ENCODE data around the gene TNFRSF13B. TPM values are rescaled to one million over a fixed set of nuclear protein-coding genes. Genes with fewer than 3 reads are reported as not detected.

Gene TNFRSF13B
- total and polyA plus RNA-seq, 7 donors, result not detected

GRCh38 chr17:16928406-16929034, 43.4 kb downstream of the TNFRSF13B start:
- intact Hi-C loops (cut with DNase I), result no loop called here
- no peak for DNase-seq
- Histone ChIP-seq H3K4me3 (no peak overlapping the region), H3K27me3 (ENCODE audit: insufficient read depth in 3 of 3, low read length in 2 of 3) (no peaks in the 10 kb centered on the region), H3K27ac (no peak overlapping the region), H3K9me3 (no peaks in the 10 kb centered on the region), H3K4me1 (no peaks in the 10 kb centered on the region), H3K36me3 (ENCODE audit: insufficient read depth in 1 of 2, low read depth in 1 of 2) (no peaks in the 10 kb centered on the region)
- 66 to 75% (median 68%) methylated on average over 8 of the region's 8 CpGs for whole genome bisulfite sequencing, 3 donors
- ATAC-seq, result no peak
- TF ChIP-seq CTCF (IDR thresholded peaks at IDR 0.05), result no peak

- no peak for TF ChIP-seq CTCF (IDR thresholded peaks at IDR 0.05)
- Histone ChIP-seq H3K27ac (no peak overlapping the region), H3K4me3 (no peak overlapping the region), H3K4me1 (no peaks in the 10 kb centered on the region), H3K9me3 (no peaks in the 10 kb centered on the region), H3K36me3 (ENCODE audit: insufficient read depth in 1 of 2, low read depth in 1 of 2) (no peaks in the 10 kb centered on the region), H3K27me3 (ENCODE audit: insufficient read depth in 3 of 3, low read length in 2 of 3) (no peaks in the 10 kb centered on the region)
- ATAC-seq, result no peak
- intact Hi-C loops (cut with DNase I), result no loop called here
- no peak for DNase-seq
- WGBS, 3 donors, result 82 to 90% (median 84%) methylated on average over 18 of the region's 18 CpGs
Observed at GRCh38 chr17:16927641-16928321, 44.1 kb downstream of the TNFRSF13B start.

GRCh38 chr17:16926571-16927451, 45.1 kb downstream of the TNFRSF13B start:
- Histone ChIP-seq H3K4me3 (no peak overlapping the region), H3K4me1 (no peaks in the 10 kb centered on the region), H3K27ac (no peak overlapping the region), H3K9me3 (no peaks in the 10 kb centered on the region), H3K36me3 (ENCODE audit: insufficient read depth in 1 of 2, low read depth in 1 of 2) (no peaks in the 10 kb centered on the region), H3K27me3 (ENCODE audit: insufficient read depth in 3 of 3, low read length in 2 of 3) (no peaks in the 10 kb centered on the region)
- DNase-seq (no peak), ATAC-seq (no peak)
- intact Hi-C loops (cut with DNase I), result no loop called here
- WGBS, 3 donors, result 73 to 81% (median 75%) methylated on average over 17 to 18 of the region's 18 CpGs
- TF ChIP-seq CTCF (IDR thresholded peaks at IDR 0.05), result no peak

GRCh38 chr17:16926061-16926511, 45.8 kb downstream of the TNFRSF13B start:
- DNase-seq (peak in 1 of 2 donors; percentile 43), ATAC-seq (no peak)
- TF ChIP-seq CTCF (IDR thresholded peaks at IDR 0.05), result no peak
- WGBS, 3 donors, result 91 to 97% (median 95%) methylated on average over 7 of the region's 7 CpGs
- no peaks in the 10 kb centered on the region for H3K36me3 ChIP-seq (ENCODE audit: insufficient read depth in 1 of 2, low read depth in 1 of 2)
- no peak overlapping the region for H3K27ac ChIP-seq
- H3K4me1 ChIP-seq, result no peaks in the 10 kb centered on the region
- no peaks in the 10 kb centered on the region for H3K27me3 ChIP-seq (ENCODE audit: insufficient read depth in 3 of 3, low read length in 2 of 3)
- intact Hi-C loops (cut with DNase I), result no loop called here
- H3K9me3 ChIP-seq, result no peaks in the 10 kb centered on the region
- no peak overlapping the region for H3K4me3 ChIP-seq
